ENCODE results near the gene PNRC1.
"Not testable (repeated sequence)": the region's sequence is repeated elsewhere in the genome, so short reads cannot be mapped to it uniquely, and the experiment has no call there.

- TF ChIP-seq CTCF, POLR2A (IDR thresholded peaks at IDR 0.05): not testable (repeated sequence)
These were observed 47.7 kb downstream of the PNRC1 start for GRCh38 chr6:89128256-89128671.

Data from testis (tissue), 2 donors.